Measurements from ENCODE around the gene C16orf90.

C16orf90 gene

GRCh38 chr16:3467921-3468320 lies 27.4 kb downstream of the C16orf90 start:
- TF ChIP-seq PPARA (CRISPR knock-in tag; IDR thresholded peaks at IDR 0.05; ENCODE audit: borderline replicate concordance), result no peak
- TF ChIP-seq BACH2 (CRISPR knock-in tag; IDR thresholded peaks at IDR 0.05; ENCODE audit: borderline replicate concordance), result no peak
- TF ChIP-seq OSR1 (CRISPR knock-in tag; IDR thresholded peaks at IDR 0.05), result no peak
- no peak for TF ChIP-seq ZNF70 (CRISPR knock-in tag; IDR thresholded peaks at IDR 0.05)
- no peak for TF ChIP-seq PATZ1 (CRISPR knock-in tag; IDR thresholded peaks at IDR 0.05; ENCODE audit: borderline replicate concordance)
- TF ChIP-seq ZNF565 (CRISPR knock-in tag; conservative IDR thresholded peaks at IDR 0.05; ENCODE audit: low read depth), result no peak
- no peak for TF ChIP-seq RARB (CRISPR knock-in tag; IDR thresholded peaks at IDR 0.05)
- TF ChIP-seq ZNF8 (CRISPR knock-in tag; IDR thresholded peaks at IDR 0.05), result no peak
- TF ChIP-seq CSRNP3 (CRISPR knock-in tag; IDR thresholded peaks at IDR 0.05), result no peak
- no peak for TF ChIP-seq CSDC2 (CRISPR knock-in tag; IDR thresholded peaks at IDR 0.05)
- TF ChIP-seq POU6F1 (CRISPR knock-in tag; IDR thresholded peaks at IDR 0.05; ENCODE audit: borderline replicate concordance, low read depth), result no peak
- no peak for TF ChIP-seq ARNTL (CRISPR knock-in tag; IDR thresholded peaks at IDR 0.05; ENCODE audit: borderline replicate concordance, low read depth)
- TF ChIP-seq ESRRG (CRISPR knock-in tag; IDR thresholded peaks at IDR 0.05), result no peak
- no peak for TF ChIP-seq TOX (CRISPR knock-in tag; IDR thresholded peaks at IDR 0.05; ENCODE audit: borderline replicate concordance)
- no peak for TF ChIP-seq ZFP3 (CRISPR knock-in tag; IDR thresholded peaks at IDR 0.05)
- TF ChIP-seq TSHZ2 (CRISPR knock-in tag; IDR thresholded peaks at IDR 0.05), result no peak
- TF ChIP-seq, protein P1, sequence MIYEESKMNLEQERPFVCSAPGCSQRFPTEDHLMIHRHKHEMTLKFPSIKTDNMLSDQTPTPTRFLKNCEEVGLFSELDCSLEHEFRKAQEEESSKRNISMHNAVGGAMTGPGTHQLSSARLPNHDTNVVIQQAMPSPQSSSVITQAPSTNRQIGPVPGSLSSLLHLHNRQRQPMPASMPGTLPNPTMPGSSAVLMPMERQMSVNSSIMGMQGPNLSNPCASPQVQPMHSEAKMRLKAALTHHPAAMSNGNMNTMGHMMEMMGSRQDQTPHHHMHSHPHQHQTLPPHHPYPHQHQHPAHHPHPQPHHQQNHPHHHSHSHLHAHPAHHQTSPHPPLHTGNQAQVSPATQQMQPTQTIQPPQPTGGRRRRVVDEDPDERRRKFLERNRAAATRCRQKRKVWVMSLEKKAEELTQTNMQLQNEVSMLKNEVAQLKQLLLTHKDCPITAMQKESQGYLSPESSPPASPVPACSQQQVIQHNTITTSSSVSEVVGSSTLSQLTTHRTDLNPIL (CRISPR knock-in tag; IDR thresholded peaks at IDR 0.05; ENCODE audit: low read depth), result no peak
- no peak for TF ChIP-seq ISL1 (CRISPR knock-in tag; IDR thresholded peaks at IDR 0.05)
- ATAC-seq, result peak; percentile 37

DNA sequence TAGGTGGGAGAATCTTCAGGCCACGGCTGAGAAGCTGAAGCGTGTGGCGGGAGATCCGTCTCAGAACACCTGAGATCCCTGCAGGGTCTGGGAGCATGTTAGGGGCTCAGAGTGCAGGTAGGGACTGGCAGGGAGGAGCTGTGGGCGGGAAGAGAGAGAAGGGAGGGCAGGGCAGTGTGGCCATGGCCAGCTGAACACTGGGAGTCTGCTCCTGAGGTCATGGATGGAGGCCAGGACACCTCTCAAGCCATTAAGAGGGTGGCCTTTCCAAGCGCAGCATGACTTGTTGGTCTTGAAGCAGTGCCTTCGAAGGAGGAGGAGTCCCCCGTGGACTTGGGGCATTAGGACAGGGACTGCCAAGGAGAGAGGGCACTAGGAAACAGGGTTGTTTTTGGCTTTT lies 28.1 kb downstream of the C16orf90 start:
- ATAC-seq, result no peak
- no peak for TF ChIP-seq ISL1 (CRISPR knock-in tag; IDR thresholded peaks at IDR 0.05)
- TF ChIP-seq ARNTL (CRISPR knock-in tag; IDR thresholded peaks at IDR 0.05; ENCODE audit: borderline replicate concordance, low read depth), result no peak
- no peak for TF ChIP-seq ZC3H10 (CRISPR knock-in tag; IDR thresholded peaks at IDR 0.05)
- TF ChIP-seq TSHZ2 (CRISPR knock-in tag; IDR thresholded peaks at IDR 0.05), result no peak
